ENCODE data around the gene JUN. TPM values are rescaled to one million over a fixed set of nuclear protein-coding genes. Genes with fewer than 3 reads are reported as not detected.

Gene JUN
- total RNA-seq, 1 experiment from 2014 or later: 14.2 TPM

- Histone ChIP-seq H3K18ac (ENCODE audit: insufficient read length, low read depth, low read length) (no peak overlapping the region), H4K91ac (ENCODE audit: insufficient read length, low read depth, low read length) (no peak overlapping the region), H3K23me2 (ENCODE audit: insufficient read length, low read depth, low read length, poor library complexity, severe bottlenecking) (peaks cover 30% of the 10 kb centered on the region), H3T11ph (ENCODE audit: low read length) (no peak overlapping the region), H3K4ac (ENCODE audit: low read depth, low read length) (no peak overlapping the region), H3K79me1 (ENCODE audit: insufficient read depth, low read depth, low read length, poor library complexity, severe bottlenecking) (no peaks in the 10 kb centered on the region), H4K5ac (ENCODE audit: insufficient read length, low read depth, low read length) (no peak overlapping the region), H2AK5ac (ENCODE audit: insufficient read length, low read length) (no peak overlapping the region), H3K4me2 (ENCODE audit: insufficient read depth, insufficient read length, low read length) (no peak overlapping the region), H3K56ac (ENCODE audit: insufficient read length, low read depth, low read length) (no peak overlapping the region), H3K23ac (ENCODE audit: insufficient read length, low read depth, low read length) (no peak overlapping the region), H2BK120ac (ENCODE audit: low read depth, low read length, poor library complexity, severe bottlenecking) (no peak overlapping the region), H4K8ac (replicated peaks; ENCODE audit: insufficient read length, low read depth, low read length) (no peak overlapping the region), H2BK12ac (ENCODE audit: insufficient read length, low read depth, low read length) (no peak overlapping the region), H2BK5ac (ENCODE audit: insufficient read length, low read length) (no peak overlapping the region), H2AFZ (ENCODE audit: low read length) (no peak overlapping the region), H3K4me1 (ENCODE audit: insufficient read depth, low read length) (peaks cover 2% of the 10 kb centered on the region; the same call in 1 of the 2 replicates), H3K79me2 (ENCODE audit: insufficient read depth, low read length) (no peaks in the 10 kb centered on the region; the same call in 1 of the 2 replicates), H4K20me1 (ENCODE audit: control insufficient read depth, insufficient read depth, insufficient read length) (no peaks in the 10 kb centered on the region), H3K27ac (ENCODE audit: insufficient read length, low read depth, low read length) (no peak overlapping the region), H3K27me3 (ENCODE audit: insufficient read depth, low read length) (peaks cover 12% of the 10 kb centered on the region; the same call in 1 of the 2 replicates), H3K9me3 (ENCODE audit: control insufficient read depth, low read depth, low read length) (no peaks in the 10 kb centered on the region), H2BK15ac (ENCODE audit: low read depth, low read length) (no peak overlapping the region), H2BK20ac (ENCODE audit: low read depth, low read length, poor library complexity, severe bottlenecking) (no peak overlapping the region), H3K9ac (ENCODE audit: extremely low read depth, insufficient read length, low read length) (no peak overlapping the region), H3K14ac (ENCODE audit: insufficient read depth, low read length) (no peak overlapping the region)
- Mint-ChIP-seq H3K4me3 (no peak overlapping the region), H3K9me3 (peaks cover 4 to 7% of the 10 kb centered on the region in 2 experiments; a peak in 2 of 5 replicates), H3K4me1 (peaks cover 13 to 23% of the 10 kb centered on the region in 2 experiments), H3K27me3 (ENCODE audit: low read depth) (peaks cover 30% of the 10 kb centered on the region), H3K27ac (no peak overlapping the region), H3K36me3 (ENCODE audit: insufficient read depth in 1 of 3, low read depth in 3 of 3) (peaks cover 0 to 9% (median 6%) of the 10 kb centered on the region in 3 experiments; a peak in 4 of 7 replicates)
- no peak for DNase-seq
- TF ChIP-seq CTCF (conservative IDR thresholded peaks at IDR 0.05): no peak
These were observed 3.4 kb downstream of the JUN start for GRCh38 chr1:58780411-58780810.

Measured in H9 (cell line).